ENCODE data around the gene CERS6.

Gene CERS6

GRCh38 chr2:168460571-168460970 lies 4.5 kb downstream of the CERS6 start:
- TF ChIP-seq CTCF (conservative IDR thresholded peaks at IDR 0.05; ENCODE audit: low read depth, low read length): no peak
- DNase-seq (ENCODE audit: low read depth): no peak
- H3K4me3 ChIP-seq (ENCODE audit: low read length): no peak overlapping the region

GRCh38 chr2:168461178-168461941 lies 5.3 kb downstream of the CERS6 start:
- DNase-seq (ENCODE audit: low read depth): no peak
- no peak for TF ChIP-seq CTCF (conservative IDR thresholded peaks at IDR 0.05; ENCODE audit: low read depth, low read length)
- H3K4me3 ChIP-seq (ENCODE audit: low read length): no peak overlapping the region

- no peak overlapping the region for H3K4me3 ChIP-seq (ENCODE audit: low read length)
- TF ChIP-seq CTCF (conservative IDR thresholded peaks at IDR 0.05; ENCODE audit: low read depth, low read length): no peak
Measured at GRCh38 chr2:168461942-168462331, 5.9 kb downstream of the CERS6 start.

GRCh38 chr2:168462543-168463045 lies 6.5 kb downstream of the CERS6 start:
- no peak for TF ChIP-seq CTCF (conservative IDR thresholded peaks at IDR 0.05; ENCODE audit: low read depth, low read length)
- no peak overlapping the region for H3K4me3 ChIP-seq (ENCODE audit: low read length)
- no peak for DNase-seq (ENCODE audit: low read depth)

More at GRCh38 chr2:168461942-168462331, 5.9 kb downstream of the CERS6 start:
- DNase-seq (ENCODE audit: low read depth): no peak

GRCh38 chr2:168465594-168465993 lies 9.5 kb downstream of the CERS6 start:
- TF ChIP-seq CTCF (conservative IDR thresholded peaks at IDR 0.05; ENCODE audit: low read depth, low read length): no peak
- DNase-seq (ENCODE audit: low read depth): no peak
- H3K4me3 ChIP-seq (ENCODE audit: low read length): no peak overlapping the region

GRCh38 chr2:168466190-168466737 lies 10.2 kb downstream of the CERS6 start:
- H3K4me3 ChIP-seq (ENCODE audit: low read length): no peak overlapping the region
- DNase-seq (ENCODE audit: low read depth): no peak
- no peak for TF ChIP-seq CTCF (conservative IDR thresholded peaks at IDR 0.05; ENCODE audit: low read depth, low read length)
